GM18502 (cell line): ENCODE results near the gene DOCK3.
A peak's percentile ranks its signal among the peaks of the same experiment; 100 is the strongest.
"Not testable (repeated sequence)": the region's sequence is repeated elsewhere in the genome, so short reads cannot be mapped to it uniquely, and the experiment has no call there.

Experiments
- ATAC-seq: cut with Tn5 transposase; IDR thresholded peaks from one replicate; pipeline ENCODE4 v1.9.1; 2021; ENCODE audit warnings: mild to moderate bottlenecking; ENCODE audit not compliant: unreplicated experiment, poor library complexity

DOCK3 gene

GRCh38 chr3:51375571-51375970 is 700.8 kb downstream of the DOCK3 start:
- ATAC-seq = no peak

- ATAC-seq = no peak
These were observed 703.3 kb downstream of the DOCK3 start for GRCh38 chr3:51378065-51378464.

GRCh38 chr3:51378726-51379125 is 704.0 kb downstream of the DOCK3 start:
- no peak for ATAC-seq

GRCh38 chr3:51379301-51379700 is 704.6 kb downstream of the DOCK3 start:
- no peak for ATAC-seq

GRCh38 chr3:51379746-51380455 is 705.2 kb downstream of the DOCK3 start:
- ATAC-seq = no peak

GRCh38 chr3:51380601-51381332 is 706.0 kb downstream of the DOCK3 start:
- ATAC-seq = no peak

GRCh38 chr3:51381333-51381705 is 706.6 kb downstream of the DOCK3 start:
- no peak for ATAC-seq

- ATAC-seq = no peak
These were observed 707.5 kb downstream of the DOCK3 start for GRCh38 chr3:51382076-51382745.

- ATAC-seq = no peak
These were observed 708.3 kb downstream of the DOCK3 start for GRCh38 chr3:51382947-51383578.

- ATAC-seq = peak; percentile 15
These were observed 709.5 kb downstream of the DOCK3 start for GRCh38 chr3:51384055-51384725.

GRCh38 chr3:51384726-51385473 is 710.2 kb downstream of the DOCK3 start, which contains the start of gene MANF:
MANF (plus strand) TSS chr3:51385291; CDS start chr3:51385343, 52 bp downstream.
- peak; percentile 92 for ATAC-seq

- ATAC-seq = no peak
These were observed 710.9 kb downstream of the DOCK3 start for GRCh38 chr3:51385621-51386091.

GRCh38 chr3:51386159-51386851 is 711.6 kb downstream of the DOCK3 start:
- no peak for ATAC-seq

GRCh38 chr3:51386852-51387229 is 712.1 kb downstream of the DOCK3 start:
- ATAC-seq = no peak

- not testable (repeated sequence) for ATAC-seq
These were observed 712.6 kb downstream of the DOCK3 start for GRCh38 chr3:51387281-51387680.

GRCh38 chr3:51388286-51389029 is 713.7 kb downstream of the DOCK3 start:
- no peak for ATAC-seq

- no peak for ATAC-seq
These were observed 714.9 kb downstream of the DOCK3 start for GRCh38 chr3:51389423-51390183.
